T-helper 2 cell treated with Interferon-gamma antibody and Interleukin-4, amounts not matched to agents 100 ng/mL and 5 ng/mL, for 36 hours (primary cell): ENCODE measurements around the gene WDR73. TPM values are rescaled to one million over a fixed set of nuclear protein-coding genes. Genes with fewer than 3 reads are reported as not detected.
"Not testable (repeated sequence)": the region's sequence is repeated elsewhere in the genome, so short reads cannot be mapped to it uniquely, and the experiment has no call there.

Source experiments
- intact Hi-C: fragments of 100-400 bp; cut with micrococcal nuclease; formaldehyde crosslinking; loops from one replicate; pipeline ENCODE4 v1.15.1; 2023
- total RNA-seq: library from RNA; stranded (reverse); gene quantifications from 2 replicates; pipeline ENCODE4 v1.2.3, GENCODE V29; 2022

Gene WDR73
- total RNA-seq, 1 donor from 2014 or later, result 24.8 TPM

DNA sequence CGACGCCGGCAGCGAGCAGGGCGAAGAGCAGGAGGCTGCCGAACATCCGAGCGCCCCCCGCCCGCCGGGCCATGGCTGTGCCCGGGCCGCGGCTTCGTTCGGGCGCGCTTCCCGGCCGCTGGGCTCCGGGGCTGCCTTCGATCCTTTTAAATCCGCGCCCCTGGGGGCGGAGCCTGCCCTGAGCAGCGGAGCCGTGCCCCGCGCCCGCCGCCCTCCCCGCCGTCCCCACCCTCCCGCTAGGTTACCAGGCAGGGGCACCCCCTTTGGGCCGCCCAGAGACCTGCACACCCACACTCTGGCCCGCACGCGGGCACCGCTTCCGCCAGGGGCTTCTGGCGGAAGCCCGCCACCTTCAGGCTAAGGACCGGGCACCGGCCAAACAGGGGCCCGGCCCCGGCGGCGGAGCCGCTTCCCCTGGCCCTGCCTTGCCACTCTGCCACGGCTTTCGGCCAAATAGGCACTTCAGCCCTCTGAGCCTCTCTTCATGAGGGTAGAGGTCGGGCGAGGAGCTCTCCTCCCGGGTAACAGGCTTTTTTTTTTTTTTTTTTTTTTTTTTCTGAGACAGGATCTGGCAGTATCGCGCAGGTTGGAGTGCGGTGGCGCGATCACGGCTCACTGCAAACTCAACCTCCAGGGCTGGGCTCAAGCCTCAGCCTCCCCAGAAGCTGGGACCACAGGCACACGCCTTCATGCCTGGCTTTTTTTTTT, 4.2 kb upstream of the WDR73 start, which contains the start of gene NMB:
NMB (minus strand) TSS at position 120 of the 708 bp plus-strand sequence; CDS start at position 73, 47 bp downstream.
- intact Hi-C loops, result loop anchor here (1.0 to 5.0 kb wide), 4 partner anchors 58 to 104 kb away; partner anchors contain the start of genes SEC11A and ZNF592

DNA sequence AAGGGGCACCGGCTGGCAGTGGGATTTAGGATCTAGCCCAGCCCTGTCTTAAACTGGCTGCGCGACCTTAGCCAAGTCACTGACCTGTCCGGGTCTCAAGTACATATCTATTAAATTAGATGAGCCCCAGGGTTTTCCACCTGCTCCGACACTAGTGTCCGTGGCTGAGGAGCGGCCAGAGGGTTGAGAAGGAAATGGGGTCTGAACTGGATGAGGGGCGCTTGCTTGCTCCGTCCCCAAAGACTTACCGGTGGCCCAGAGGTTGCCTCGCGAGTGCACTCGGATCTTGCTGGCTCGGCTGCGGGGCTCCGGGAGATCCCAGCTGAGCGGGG, 3.6 kb upstream of the WDR73 start:
- intact Hi-C loops, result loop anchor here (1.0 to 5.0 kb wide), 4 partner anchors 57 to 105 kb away; partner anchors contain the start of genes SEC11A and ZNF592

DNA sequence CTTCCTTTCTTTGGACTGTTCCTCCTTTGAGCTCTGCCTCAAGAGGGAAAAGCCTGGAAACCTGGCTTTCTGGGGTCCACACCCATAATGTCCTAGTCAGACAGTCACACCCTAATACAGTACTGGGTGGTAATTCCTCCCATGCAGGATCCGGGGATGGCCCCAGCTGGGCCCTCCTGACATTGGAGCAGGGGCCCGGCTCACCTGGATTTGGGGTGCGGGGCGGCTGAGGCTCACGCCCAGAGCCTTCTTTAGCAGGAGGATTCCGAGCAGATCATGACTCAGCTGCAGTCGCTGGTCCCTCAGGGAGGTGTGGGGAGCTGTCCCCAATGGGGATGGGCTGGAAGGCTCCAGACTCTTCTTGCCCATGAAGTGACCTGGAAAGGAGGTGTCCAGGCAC, 2.9 kb upstream of the WDR73 start:
- intact Hi-C loops, result loop anchor here (5.0 kb wide), 1 partner anchor 105 kb away; no protein-coding TSS in a partner anchor

DNA sequence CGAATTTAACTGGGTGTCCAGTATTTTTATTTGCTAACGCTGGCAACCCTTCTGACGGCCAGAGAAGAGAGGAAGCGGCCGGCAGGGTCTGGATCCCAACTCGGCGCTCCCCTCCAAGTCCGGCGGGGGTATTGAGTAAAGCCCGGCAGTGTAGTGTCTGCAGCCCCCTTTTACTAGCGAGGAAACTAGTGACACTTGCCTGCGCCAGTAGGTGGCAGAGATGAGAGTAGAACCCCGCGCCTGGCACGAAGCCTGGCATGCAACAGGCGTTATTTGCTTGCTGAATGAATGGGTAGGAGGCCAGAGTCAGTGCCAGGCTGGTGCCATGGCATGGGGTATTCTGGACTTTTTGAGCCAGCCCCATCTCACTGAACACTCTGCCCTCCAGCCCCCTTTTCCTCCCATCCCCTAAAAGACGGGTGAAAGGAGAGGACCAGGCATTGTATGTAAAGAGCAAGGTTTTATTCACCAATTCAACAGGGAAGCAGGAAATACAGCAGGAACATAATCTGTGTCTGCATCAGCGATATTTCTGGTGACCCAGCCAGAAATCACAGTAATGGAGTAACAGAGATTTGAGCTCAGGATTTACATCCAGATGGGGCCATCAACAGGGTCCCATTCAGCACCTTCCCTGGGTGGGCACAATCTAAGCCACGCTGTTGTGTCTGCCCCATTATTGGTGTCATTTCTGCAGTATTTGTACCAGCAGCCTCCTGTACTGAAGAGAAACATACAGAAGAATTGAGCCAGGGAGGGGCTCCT, 788 bp upstream of the WDR73 start:
- intact Hi-C loops, result loop anchor here (1.0 to 5.0 kb wide), 7 partner anchors 24 to 326 kb away; partner anchors contain the start of genes PDE8A and ZNF592

DNA sequence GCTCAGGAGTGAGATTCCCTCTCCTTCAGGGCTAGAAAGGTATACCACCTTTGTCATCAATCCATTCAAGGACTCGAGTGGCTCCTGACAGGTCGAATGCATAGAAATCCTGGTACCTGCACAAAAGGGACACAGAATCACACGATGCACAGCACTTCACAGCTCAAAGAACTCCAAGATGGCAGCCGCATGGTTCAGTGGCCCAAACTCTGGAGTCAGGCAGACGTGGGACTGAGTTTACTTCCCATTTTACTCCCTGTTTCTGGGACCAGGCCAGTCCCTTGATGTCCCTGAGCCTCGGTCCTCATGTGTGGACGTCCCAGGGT, 536 bp downstream of the WDR73 start:
- intact Hi-C loops, result no loop called here

DNA sequence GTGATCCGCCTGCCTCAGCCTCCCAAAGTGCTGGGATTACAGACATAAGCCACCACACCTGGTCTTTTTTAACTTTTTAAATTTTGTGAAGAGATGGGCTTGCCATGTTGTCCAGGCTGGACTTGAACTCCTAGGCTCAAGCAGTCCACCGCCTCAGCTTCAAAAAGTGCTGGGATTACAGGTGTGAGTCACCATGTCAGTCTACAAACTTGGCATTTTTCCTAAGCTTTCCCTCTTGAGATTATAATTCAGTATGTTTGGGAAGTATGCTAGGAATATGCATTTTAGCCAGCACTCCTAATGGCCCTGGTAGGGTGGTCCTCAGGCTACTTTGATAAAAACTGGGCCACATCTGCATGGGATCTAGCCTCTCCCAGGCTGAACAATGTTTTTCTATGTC, 4.4 kb downstream of the WDR73 start:
- intact Hi-C loops, result no loop called here

DNA sequence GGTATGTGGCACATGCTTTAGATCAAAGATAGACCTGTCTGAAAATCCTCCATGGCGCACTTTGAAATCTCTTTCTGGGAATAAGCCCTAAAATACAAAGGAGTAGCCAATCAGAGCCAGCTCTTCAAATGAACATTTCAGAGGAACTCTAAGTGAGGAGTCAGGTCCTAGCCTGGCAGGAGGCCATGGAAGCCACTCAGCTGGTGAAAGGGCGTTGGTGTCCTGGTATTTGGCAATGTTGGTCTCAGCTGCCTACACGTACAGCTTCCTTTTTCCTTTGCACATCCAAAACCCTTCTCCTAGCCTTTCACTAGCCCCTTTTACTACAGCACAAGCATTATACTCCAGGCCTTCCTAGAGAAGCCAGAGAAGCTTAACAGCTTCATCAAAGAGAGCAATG, 5.5 kb downstream of the WDR73 start:
- intact Hi-C loops, result no loop called here

DNA sequence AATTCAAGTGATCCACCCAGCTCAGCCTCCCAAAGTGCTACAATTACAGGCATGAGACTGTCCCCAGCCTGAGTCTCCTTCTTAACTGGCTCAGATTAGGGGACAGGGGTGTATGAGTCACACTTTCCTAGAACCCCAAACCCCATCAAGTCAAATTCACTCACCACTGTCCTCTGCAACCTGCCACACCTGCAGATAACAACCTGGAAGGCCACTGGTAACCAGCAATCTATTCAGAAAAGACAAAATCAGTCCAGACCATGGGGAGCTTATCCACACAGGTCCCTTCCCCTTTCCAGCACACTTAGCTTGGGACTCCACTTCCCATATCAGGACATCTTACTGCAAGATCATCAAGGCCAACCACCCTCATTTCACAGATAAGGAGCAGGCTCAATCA, 6.4 kb downstream of the WDR73 start:
- intact Hi-C loops, result no loop called here

DNA sequence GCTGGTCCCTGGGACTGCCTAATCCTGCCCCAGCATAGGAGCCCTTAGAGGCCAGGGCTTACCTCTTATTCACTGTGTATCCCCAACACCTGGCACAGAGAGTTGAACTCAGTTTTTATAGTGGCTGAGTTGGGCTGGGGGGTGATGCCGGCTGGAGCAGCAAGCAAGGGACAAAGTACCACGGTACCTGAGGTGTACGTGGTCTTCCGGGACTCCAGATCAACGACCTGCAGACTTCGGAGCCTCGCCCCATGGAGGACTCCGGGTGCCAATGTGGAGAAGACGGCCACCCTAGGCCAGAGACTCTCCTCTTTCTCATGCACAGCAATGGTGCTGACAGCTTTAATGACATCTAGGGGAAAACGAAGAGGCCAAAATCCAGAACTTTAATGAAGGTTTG, 8.1 kb downstream of the WDR73 start:
- intact Hi-C loops, result no loop called here

DNA sequence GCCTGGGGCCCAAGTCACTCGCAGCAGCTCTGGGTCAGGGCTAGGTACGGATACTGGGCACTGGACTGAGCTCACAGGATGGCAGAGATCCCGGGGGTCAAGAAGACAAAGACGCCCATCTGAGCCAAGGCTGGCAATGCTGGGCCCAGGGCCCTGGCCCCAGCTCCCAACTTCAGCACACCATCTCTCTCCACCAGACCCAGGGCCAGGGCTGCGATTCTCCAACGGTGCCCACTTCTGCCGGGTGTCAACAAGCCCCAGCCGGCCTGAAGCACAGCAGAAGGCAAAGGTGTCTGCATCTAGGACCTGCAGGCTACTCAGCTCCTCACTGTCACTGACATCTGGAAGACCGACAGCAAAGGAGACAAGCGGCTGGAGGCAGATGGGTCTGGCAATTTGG, 8.6 kb downstream of the WDR73 start:
- intact Hi-C loops, result no loop called here

DNA sequence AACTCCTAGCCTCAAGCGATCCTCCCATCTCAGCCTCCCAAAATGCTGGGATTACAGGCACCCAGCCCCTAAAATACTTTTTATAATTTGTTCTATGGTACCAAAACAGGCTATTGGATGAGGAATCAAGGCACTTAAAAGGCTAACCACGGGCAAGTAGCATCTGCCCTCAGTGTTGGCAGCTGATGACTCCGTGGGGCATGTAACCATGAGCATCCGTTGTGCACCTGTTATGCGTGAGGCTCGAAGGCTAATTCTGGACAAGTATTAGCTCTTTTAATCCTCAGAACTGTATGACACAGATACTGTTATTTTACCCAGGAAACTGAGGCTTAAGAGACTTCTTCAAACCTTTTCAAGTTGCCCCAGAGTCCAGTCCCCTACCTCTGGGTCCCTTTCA, 10.2 kb downstream of the WDR73 start:
- intact Hi-C loops, result no loop called here

DNA sequence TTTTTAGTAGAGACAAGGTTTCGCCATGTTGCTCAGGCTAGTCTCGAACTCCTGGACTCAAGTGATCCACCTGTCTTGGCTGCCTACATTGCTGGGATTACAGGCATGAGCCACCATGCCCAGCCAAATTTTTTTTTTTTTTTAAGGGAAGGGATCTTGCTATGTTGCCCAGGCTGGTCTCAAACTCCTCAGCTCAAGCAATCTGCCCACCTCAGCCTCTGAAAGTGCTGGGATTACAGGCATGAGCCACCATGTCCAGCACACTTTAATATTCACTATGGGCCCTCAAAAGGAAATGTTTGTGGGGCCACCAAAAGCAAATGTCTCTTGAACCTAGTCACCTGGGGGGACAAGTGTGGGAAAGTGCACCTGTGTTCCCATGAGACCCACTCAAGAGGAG, 11.4 kb downstream of the WDR73 start:
- intact Hi-C loops, result not testable (repeated sequence)

DNA sequence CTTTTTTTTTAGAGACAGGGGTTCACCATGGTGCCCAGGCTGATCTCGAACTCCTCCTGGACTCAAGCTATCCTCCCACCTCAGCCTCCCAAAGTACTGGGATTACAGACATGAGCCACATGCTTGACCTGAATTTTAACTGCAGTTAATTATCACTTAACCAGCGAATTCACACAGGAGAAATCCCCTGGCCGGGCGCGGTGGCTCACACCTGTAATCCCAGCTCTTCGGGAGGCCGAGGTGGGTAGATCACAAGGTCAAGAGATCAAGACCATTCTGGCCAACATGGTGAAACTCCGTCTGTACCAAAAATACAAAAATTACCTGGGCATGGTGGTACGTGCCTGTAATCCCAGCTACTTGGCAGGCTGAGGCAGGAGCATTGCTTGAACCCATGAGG, 12.2 kb downstream of the WDR73 start:
- intact Hi-C loops, result not testable (repeated sequence)

DNA sequence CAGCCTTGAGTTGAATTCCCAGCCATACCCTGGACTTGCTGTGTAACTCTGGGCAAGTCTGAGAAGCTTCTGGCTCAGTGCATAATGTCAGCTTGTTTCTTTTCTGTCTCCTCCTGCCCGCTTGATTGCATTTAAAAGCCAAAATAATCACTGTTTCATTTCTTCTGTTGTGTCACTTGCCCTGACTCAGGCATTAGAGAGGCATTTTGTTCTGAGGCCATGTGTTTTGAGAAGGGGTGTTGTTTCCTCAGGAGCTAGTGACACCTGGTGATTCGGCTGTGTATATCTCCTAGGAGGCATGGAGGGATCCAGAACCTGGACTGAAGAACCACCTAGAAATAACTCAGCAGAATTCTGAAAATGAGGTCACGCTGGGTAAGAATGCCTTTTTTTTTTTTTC, 16.0 kb downstream of the WDR73 start:
- intact Hi-C loops, result no loop called here

DNA sequence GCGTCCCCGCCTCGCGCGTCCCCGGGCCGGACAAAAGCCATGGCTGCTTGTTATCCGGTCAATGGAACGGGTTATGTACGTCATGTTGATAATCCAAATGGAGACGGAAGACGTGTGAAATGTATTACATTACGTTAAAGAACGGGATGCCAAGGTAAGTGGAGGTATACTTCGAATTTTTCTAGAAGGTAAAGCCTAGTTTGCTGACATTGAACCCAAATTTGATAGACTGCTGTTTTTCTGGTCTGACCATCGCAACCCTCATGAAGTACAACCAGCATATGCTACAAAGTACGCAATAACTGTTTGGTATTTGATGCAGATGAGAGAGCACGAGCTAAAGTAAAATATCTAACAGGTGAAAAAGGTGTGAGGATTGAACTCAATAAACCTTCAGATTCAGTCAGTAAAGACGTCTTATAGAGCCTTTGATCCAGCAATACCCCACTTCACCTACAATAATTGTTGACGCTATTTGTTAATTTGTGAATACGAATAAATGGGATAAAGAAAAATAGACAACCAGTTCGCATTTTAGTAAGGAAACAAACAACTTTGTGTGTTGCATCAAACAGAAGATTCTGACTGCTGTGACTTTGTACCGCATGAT, 19.8 kb downstream of the WDR73 start:
- intact Hi-C loops, result loop anchor here (5.0 kb wide), 1 partner anchor 128 kb away; no protein-coding TSS in a partner anchor

DNA sequence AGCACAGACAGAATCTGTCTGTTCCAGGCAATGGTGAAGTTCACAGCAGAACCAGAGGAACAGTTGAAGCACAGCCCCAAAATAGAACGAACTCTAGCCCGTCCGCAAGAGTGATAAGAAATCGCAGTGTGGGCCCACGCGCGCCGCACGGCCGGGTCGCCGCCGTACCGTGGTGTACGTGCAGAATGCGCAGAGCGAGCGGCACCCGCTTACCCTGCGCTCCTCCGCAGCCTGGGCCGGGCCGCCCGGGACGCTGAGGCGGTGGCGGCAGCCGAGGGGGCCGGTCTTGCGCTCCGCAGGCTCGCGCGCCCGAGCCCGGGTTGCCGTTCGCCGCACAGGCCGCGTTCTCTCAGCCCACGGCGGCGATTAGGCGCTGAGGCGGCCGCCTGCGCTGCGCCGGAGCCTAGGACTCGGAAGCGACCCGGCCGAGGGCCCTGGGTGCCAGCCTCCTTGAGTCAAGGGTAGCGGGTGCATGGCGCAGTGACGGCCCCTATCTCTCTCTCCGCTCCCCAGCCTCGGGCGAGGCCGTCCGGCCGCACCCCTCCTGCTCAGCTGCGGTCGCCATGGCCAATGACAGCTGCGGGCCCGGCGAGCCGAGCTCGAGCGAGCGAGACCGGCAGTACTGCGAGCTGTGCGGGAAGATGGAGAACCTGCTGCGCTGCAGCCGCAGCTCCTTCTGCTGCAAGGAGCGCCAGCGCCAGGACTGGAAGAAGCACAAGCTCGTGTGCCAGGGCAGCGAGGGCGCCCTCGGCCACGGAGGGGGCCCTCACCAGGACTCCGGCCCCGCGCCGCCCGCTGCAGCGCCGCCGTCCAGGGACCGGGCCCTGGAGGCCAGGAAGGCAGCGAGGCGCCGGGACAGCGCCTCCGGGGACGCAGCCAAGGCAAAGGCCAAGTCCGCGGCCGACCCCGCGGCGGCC, 20.5 kb downstream of the WDR73 start:
- intact Hi-C loops, result loop anchor here (2.0 to 5.0 kb wide), 2 partner anchors 115 to 129 kb away; partner anchors contain the start of gene ZNF592

DNA sequence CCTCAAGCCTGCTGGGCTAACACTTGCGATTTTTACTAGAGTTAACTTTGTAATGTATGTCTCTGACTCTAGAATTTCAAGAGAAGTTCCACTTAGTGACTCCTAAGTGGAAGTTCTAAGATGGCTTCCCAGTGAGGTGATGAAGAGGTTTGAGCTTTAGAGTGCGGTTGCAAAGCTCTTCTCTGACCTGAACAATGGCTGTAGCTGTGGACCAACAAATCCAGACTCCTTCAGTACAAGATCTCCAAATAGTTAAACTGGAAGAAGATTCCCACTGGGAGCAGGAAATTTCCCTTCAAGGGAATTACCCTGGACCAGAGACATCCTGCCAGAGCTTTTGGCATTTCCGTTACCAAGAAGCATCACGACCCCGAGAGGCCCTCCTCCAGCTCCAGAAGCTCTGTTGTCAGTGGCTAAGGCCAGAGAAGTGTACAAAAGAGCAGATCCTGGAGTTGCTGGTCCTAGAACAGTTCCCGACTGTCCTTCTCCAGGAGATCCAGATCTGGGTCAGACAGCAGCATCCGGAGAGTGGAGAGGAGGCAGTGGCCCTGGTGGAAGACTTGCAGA, 22.3 kb downstream of the WDR73 start:
- intact Hi-C loops, result loop anchor here (1.0 to 5.0 kb wide), 6 partner anchors 23 to 350 kb away; partner anchors contain the start of genes PDE8A, WDR73 and ZNF592

DNA sequence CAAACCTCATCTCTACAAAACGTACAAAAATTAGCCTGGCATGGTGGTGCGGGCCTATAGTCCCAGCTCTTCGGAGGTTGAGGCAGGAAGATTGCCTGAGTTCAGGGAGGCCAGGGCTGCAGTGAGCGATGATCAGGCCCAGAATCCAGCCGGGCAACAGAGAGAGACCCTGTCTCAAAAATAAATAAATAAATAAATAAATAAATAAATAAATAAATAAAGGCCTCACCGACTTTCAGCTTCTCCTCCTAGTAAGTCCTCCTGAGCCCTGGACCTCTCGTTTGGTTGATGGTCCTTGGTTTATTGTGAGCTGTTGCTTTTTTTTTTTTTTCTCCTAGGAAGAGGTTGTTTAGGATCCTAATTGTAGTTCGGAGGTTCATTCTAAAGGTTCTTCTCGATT, 25.1 kb downstream of the WDR73 start:
- intact Hi-C loops, result no loop called here

DNA sequence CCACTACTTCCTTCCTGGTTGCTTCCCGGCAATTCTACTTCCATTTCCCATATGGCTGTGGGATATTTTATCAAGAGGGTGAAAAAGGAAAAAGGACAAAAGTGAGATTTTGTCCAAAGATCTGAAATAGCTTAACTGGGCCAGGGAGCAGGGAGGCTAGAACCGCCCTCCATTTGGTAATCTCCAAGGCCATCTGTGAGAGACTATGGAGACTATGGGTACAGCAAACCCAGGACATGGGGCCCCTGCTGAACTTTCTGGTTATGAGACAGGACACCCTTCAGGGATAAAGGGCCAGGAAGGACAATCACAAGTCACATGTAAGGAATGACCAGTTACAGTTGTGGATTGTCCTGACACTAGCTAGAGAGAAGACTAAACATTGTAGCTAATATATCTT, 29.0 kb downstream of the WDR73 start:
- intact Hi-C loops, result no loop called here

DNA sequence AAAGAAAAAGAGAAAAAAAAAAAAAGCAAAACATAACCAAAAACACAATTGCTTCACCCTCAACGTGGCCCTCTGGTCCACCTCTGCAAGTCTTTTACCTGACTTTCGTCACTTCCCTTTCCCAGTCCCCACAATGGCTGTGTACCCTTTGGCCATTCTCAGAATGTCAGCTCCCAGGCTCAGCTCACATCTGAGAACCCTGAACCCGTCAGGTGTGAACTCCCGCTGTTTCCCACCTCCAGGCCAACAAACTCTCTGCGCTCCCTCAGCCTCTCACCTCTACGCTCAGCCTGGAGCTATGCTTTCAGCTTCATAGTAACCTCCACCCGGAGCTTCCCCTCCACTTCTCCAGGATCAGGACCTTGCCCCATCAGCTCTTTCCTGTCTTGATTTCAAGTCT, 29.7 kb downstream of the WDR73 start:
- intact Hi-C loops, result no loop called here
